CD4-positive, alpha-beta T cell (primary cell): ENCODE results near the gene IL17C. TPM values are rescaled to one million over a fixed set of nuclear protein-coding genes. Genes with fewer than 3 reads are reported as not detected.

Experiments used
- ATAC-seq: fragments of 200-7000 bp; cut with Tn5 transposase; one replicate; pipeline ENCODE4 v1.10.0; 2022; ENCODE audit warnings: mild to moderate bottlenecking; ENCODE audit not compliant: poor library complexity
- CTCF ChIA-PET: fragments of 350-600 bp; sonication (Branson Sonifier 250); formaldehyde crosslinking; loops from one replicate; lab custom pipeline; 2021; ENCODE audit warnings: antibody characterized with exemption, inconsistent platforms; lab: Charles Lee
- POLR2A ChIA-PET: fragments of 350-600 bp; sonication (Branson Sonifier 250); formaldehyde crosslinking; loops from one replicate; lab custom pipeline; 2021; ENCODE audit warnings: antibody characterized with exemption, inconsistent platforms; lab: Charles Lee
- DNase-seq, 14 experiments: peaks; one replicate each; pipeline ENCODE4 v3.0.0-alpha.2; 2013 to 2020; ENCODE audit warnings: mixed read lengths in 2 of 14
- H3K27ac ChIP-seq, 2 donors: one replicate each; pipeline versions ENCODE4 v1.5.1 to v1.7.0; 2013; ENCODE audit warnings: low read length in 2 of 2, low read depth in 1 of 2, mild to moderate bottlenecking in 1 of 2
- H3K27me3 ChIP-seq, 2 experiments: 1 replicate in 1 of 2; 2 replicates in 1 of 2; pipeline versions ENCODE4 v1.6.1 to v1.7.0; 2013; ENCODE audit warnings: low read length in 2 of 2, control low read depth in 1 of 2, mild to moderate bottlenecking in 1 of 2, moderate library complexity in 1 of 2; ENCODE audit not compliant: insufficient read depth in 2 of 2, control insufficient read depth in 1 of 2
- H3K36me3 ChIP-seq: one replicate; pipeline ENCODE4 v1.6.1; 2013; ENCODE audit warnings: low read length, control low read depth; ENCODE audit not compliant: insufficient read depth
- H3K4me1 ChIP-seq: one replicate; pipeline ENCODE4 v1.6.1; 2013; ENCODE audit warnings: low read length, control low read depth; ENCODE audit not compliant: insufficient read depth
- H3K4me3 ChIP-seq: one replicate; pipeline ENCODE4 v1.5.1; 2013; ENCODE audit warnings: mild to moderate bottlenecking, low read length, moderate library complexity
- H3K9me3 ChIP-seq, 2 experiments: 1 replicate in 1 of 2; 2 replicates in 1 of 2; pipeline versions ENCODE4 v1.6.1 to v1.7.0; 2013; ENCODE audit warnings: low read length in 2 of 2, mild to moderate bottlenecking in 2 of 2, control low read depth in 1 of 2, moderate library complexity in 1 of 2; ENCODE audit not compliant: control insufficient read depth in 1 of 2, insufficient read depth in 1 of 2
- H3K27ac Mint-ChIP-seq: one replicate; pipeline ENCODE4 v1.8.0; 2020; ENCODE audit warnings: mixed read lengths
- H3K27me3 Mint-ChIP-seq: one replicate; pipeline ENCODE4 v1.8.0; 2021; ENCODE audit warnings: mixed read lengths
- H3K36me3 Mint-ChIP-seq: one replicate; pipeline ENCODE4 v1.8.0; 2021; ENCODE audit warnings: low read depth, mixed read lengths
- H3K4me1 Mint-ChIP-seq: one replicate; pipeline ENCODE4 v1.8.0; 2021; ENCODE audit warnings: low read depth, mixed read lengths
- H3K4me3 Mint-ChIP-seq: one replicate; pipeline ENCODE4 v1.8.0; 2020; ENCODE audit warnings: mild to moderate bottlenecking, mixed read lengths
- H3K9me3 Mint-ChIP-seq: one replicate; pipeline ENCODE4 v1.8.0; 2020; ENCODE audit warnings: mixed read lengths
- intact Hi-C, 2 experiments: fragments of 100-400 bp; cut with DNase I in 1 of 2; cut with micrococcal nuclease in 1 of 2; formaldehyde crosslinking; loops; one replicate each; pipeline versions ENCODE4 v1.15.1 to v1.9.0; 2023 to 2025; cut with DNase I, micrococcal nuclease
- total RNA-seq, 174 experiments: library from RNA in 2 of 174; stranded (reverse) in 2 of 174; gene quantifications; one replicate each; pipeline ENCODE4 v1.2.3 and lab custom pipeline; 2021 to 2026
- TF ChIP-seq, protein P1 (sequence below): fragments of 200-600 bp; IDR thresholded peaks from one replicate; pipeline ENCODE4 v1.8.0; 2022; ENCODE audit warnings: antibody characterized with exemption, mild to moderate bottlenecking

IL17C gene
- total RNA-seq, 2 experiments from 2014 or later: 0.77 TPM; not detected in 1

GRCh38 chr16:88680554-88681083 lies 42.2 kb downstream of the IL17C start:
- intact Hi-C loops: loop anchor here (1.0 to 5.0 kb wide), 3 partner anchors 25 to 102 kb away; partner anchors contain the start of gene IL17C (in 1 of the 2)
- no peak for ATAC-seq
- POLR2A ChIA-PET: interaction anchor here (1.2 to 3.4 kb wide), 3 partner anchors 19 to 24 kb away, joined by 4 to 38 read pairs (median 5); partner anchors contain the start of gene MVD

GRCh38 chr16:88681084-88681680 lies 42.8 kb downstream of the IL17C start:
- H3K4me3 ChIP-seq: peak overlapping the region; percentile 29
- H3K27ac Mint-ChIP-seq: peak overlapping the region; percentile 95
- H3K9me3 Mint-ChIP-seq: no peaks in the 10 kb centered on the region
- peaks cover 40% of the 10 kb centered on the region for H3K4me1 Mint-ChIP-seq
- TF ChIP-seq, protein P1, sequence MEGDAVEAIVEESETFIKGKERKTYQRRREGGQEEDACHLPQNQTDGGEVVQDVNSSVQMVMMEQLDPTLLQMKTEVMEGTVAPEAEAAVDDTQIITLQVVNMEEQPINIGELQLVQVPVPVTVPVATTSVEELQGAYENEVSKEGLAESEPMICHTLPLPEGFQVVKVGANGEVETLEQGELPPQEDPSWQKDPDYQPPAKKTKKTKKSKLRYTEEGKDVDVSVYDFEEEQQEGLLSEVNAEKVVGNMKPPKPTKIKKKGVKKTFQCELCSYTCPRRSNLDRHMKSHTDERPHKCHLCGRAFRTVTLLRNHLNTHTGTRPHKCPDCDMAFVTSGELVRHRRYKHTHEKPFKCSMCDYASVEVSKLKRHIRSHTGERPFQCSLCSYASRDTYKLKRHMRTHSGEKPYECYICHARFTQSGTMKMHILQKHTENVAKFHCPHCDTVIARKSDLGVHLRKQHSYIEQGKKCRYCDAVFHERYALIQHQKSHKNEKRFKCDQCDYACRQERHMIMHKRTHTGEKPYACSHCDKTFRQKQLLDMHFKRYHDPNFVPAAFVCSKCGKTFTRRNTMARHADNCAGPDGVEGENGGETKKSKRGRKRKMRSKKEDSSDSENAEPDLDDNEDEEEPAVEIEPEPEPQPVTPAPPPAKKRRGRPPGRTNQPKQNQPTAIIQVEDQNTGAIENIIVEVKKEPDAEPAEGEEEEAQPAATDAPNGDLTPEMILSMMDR: peak; percentile 47
- intact Hi-C loops: loop anchor here (1.0 to 5.0 kb wide), 3 partner anchors 24 to 101 kb away; partner anchors contain the start of gene IL17C (in 1 of the 2)
- H3K27me3 Mint-ChIP-seq: no peaks in the 10 kb centered on the region
- peaks cover 55% of the 10 kb centered on the region for H3K36me3 ChIP-seq
- H3K4me1 ChIP-seq: peaks cover 62% of the 10 kb centered on the region
- no peaks in the 10 kb centered on the region for H3K9me3 ChIP-seq
- ChIA-PET CTCF (interaction anchor here (1.3 to 2.0 kb wide), 4 partner anchors 18 to 69 kb away, joined by 3 to 9 read pairs (median 4); partner anchors contain the start of gene MVD), POLR2A (interaction anchor here (1.0 to 3.4 kb wide), 5 partner anchors 8 to 24 kb away, joined by 3 to 38 read pairs (median 5); partner anchors contain the start of gene MVD)
- H3K36me3 Mint-ChIP-seq: peaks cover 33% of the 10 kb centered on the region
- H3K27ac ChIP-seq: peak overlapping the region; percentile 57 to 73
- H3K27me3 ChIP-seq: no peaks in the 10 kb centered on the region
- DNase-seq (peak in 11 of 14 experiments; percentile 32 to 79 (median 49)), ATAC-seq (peak; percentile 21)
- H3K4me3 Mint-ChIP-seq: peak overlapping the region; percentile 81

More at GRCh38 chr16:88680554-88681083, 42.2 kb downstream of the IL17C start:
- Mint-ChIP-seq H3K36me3 (peaks cover 33% of the 10 kb centered on the region), H3K9me3 (no peaks in the 10 kb centered on the region), H3K4me1 (peaks cover 40% of the 10 kb centered on the region), H3K4me3 (peak overlapping the region; percentile 31), H3K27ac (peak overlapping the region; percentile 95), H3K27me3 (no peaks in the 10 kb centered on the region)
- DNase-seq: no peak
- Histone ChIP-seq H3K4me1 (peaks cover 60% of the 10 kb centered on the region), H3K27me3 (no peaks in the 10 kb centered on the region), H3K9me3 (no peaks in the 10 kb centered on the region), H3K4me3 (no peak overlapping the region), H3K36me3 (peaks cover 59% of the 10 kb centered on the region), H3K27ac (no peak overlapping the region)
- TF ChIP-seq, protein P1: no peak
- CTCF ChIA-PET: interaction anchor here (1.3 to 2.0 kb wide), 3 partner anchors 18 to 57 kb away, joined by 3 to 9 read pairs (median 4); partner anchors contain the start of gene MVD

- Histone ChIP-seq H3K4me1 (peaks cover 67% of the 10 kb centered on the region), H3K27ac (peak overlapping the region; percentile 57 to 73), H3K9me3 (no peaks in the 10 kb centered on the region), H3K27me3 (no peaks in the 10 kb centered on the region), H3K4me3 (peak overlapping the region; percentile 29), H3K36me3 (peaks cover 50% of the 10 kb centered on the region)
- ChIA-PET CTCF (interaction anchor here (1.3 to 2.0 kb wide), 3 partner anchors 21 to 70 kb away, joined by 3 to 9 read pairs (median 3); no protein-coding TSS in a partner anchor), POLR2A (interaction anchor here (1.0 to 3.4 kb wide), 5 partner anchors 9 to 23 kb away, joined by 3 to 38 read pairs (median 5); partner anchors contain the start of gene MVD)
- Mint-ChIP-seq H3K36me3 (peaks cover 33% of the 10 kb centered on the region), H3K9me3 (no peaks in the 10 kb centered on the region), H3K27ac (peak overlapping the region; percentile 95), H3K4me3 (peak overlapping the region; percentile 81), H3K27me3 (no peaks in the 10 kb centered on the region), H3K4me1 (peaks cover 40% of the 10 kb centered on the region)
- TF ChIP-seq, protein P1: no peak
- intact Hi-C loops: loop anchor here (1.0 to 5.0 kb wide), 3 partner anchors 23 to 100 kb away; partner anchors contain the start of gene IL17C (in 1 of the 2)
- ATAC-seq: peak; percentile 52
- DNase-seq: peak in 13 of 14 experiments; percentile 41 to 78 (median 57)
Measured at GRCh38 chr16:88681709-88682451, 43.5 kb downstream of the IL17C start.
